HG02852 (cell line): ENCODE measurements around the gene TSTD1.
"Not testable (repeated sequence)": the region's sequence is repeated elsewhere in the genome, so short reads cannot be mapped to it uniquely, and the experiment has no call there.

Experiments
- ATAC-seq: cut with Tn5 transposase; IDR thresholded peaks from one replicate; pipeline ENCODE4 v1.9.1; 2021; ENCODE audit warnings: mild to moderate bottlenecking, moderate library complexity; ENCODE audit not compliant: unreplicated experiment

The TSTD1 gene

DNA sequence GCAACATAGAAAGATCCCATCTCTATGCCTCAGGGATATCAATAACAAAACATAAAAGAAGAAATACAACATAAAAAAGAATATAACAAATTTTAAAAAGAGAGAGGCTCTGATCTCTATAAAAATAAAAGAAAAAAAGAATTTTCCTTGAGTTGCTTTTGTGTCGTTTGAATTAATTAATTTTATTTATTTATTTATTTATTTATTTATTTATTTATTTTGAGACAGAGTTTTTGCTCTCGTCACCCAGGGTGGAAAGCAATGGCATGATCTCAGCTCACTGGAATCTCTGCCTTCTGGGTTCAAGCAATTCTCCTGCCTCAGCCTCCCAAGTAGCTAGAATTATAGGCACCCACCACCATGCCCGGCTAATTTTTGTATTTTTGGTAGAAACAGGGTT lies 26.3 kb downstream of the TSTD1 start:
- no peak for ATAC-seq

- ATAC-seq: no peak
Observed at GRCh38 chr1:161009602-161010211, 29.1 kb downstream of the TSTD1 start.

DNA sequence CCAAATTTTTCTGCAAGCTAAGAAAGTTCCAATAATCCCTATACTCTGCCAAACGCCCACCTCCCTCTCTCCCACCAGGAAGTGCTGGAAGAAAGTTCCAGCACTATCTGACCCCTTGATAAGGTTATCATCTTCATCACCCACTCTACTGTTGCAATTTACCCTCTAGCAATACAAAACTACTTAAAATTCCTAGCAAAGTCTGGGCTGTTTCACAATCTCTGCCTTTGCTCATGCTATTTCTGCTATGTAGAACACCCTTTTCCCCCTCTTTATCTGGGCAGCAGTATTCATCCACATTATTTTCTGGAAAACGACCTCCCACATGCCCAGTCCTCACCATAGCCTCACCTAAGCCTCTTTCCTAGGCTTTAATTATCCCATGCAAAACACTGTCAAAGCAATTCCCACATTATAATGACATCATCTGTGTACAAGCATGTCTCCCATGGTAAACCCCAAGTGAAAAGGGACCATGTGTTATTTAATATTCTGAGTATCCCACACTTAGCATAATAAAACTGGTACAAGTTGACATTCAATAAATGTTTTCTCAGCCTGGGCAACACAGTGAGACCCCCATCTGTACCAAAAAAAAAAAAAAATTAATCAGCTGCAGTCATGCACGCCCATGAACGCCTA lies 29.8 kb downstream of the TSTD1 start:
- ATAC-seq: no peak

DNA sequence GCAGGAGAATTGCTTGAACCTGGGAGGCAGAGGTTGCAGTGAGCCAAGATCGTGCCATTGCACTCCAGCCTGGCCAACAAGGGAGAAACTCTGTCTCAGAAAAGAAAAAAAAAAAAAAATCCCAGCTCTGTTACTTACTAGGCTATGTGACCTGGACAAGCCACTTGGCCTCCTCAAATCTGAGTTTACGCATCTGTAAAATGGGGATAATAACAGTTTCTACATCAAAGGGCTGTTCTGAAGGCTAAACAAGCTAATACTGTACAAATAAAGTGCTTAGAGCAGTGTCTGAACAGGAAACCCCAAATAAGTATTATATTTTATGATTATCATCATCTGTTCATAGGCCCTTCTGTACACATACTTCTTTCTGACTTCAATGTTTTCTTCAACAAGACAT lies 31.4 kb downstream of the TSTD1 start:
- no peak for ATAC-seq

DNA sequence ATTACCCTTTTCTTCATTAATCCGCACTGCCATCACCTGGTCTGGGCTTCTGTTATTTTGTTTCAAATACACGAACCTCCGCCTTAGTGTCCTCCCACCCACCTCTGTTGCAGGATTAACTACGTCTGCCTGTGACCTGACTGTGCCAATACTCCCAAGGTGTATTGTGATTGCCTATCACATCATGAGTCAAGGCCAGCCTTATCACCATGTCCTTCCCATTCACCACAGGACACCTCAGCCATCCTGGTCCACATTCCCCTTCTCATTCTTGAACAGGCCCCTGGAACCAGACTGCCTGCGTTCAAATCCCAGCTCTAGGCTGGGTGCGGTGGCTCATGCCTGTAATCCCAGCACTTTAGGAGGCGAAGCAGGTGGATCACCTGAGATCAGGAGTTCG lies 32.2 kb downstream of the TSTD1 start:
- no peak for ATAC-seq

DNA sequence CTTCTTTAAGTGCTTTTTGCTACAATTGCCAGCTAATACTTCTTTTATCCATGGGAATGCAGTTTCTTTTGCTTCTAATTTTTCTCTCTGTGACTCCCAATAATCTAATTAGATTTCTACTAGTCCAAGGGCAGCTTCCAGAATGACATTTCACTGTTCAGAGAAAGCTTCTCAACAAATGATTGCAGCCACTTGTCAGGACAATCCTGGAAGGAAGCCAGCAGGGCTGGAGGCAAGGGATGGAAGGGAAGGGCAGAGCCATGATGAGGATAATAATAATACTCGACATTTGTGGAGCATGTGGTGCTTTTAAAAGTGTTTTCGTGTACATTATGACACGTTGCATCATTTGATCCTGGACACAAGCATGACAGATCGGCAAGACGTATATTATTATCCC lies 37.2 kb downstream of the TSTD1 start:
- no peak for ATAC-seq

DNA sequence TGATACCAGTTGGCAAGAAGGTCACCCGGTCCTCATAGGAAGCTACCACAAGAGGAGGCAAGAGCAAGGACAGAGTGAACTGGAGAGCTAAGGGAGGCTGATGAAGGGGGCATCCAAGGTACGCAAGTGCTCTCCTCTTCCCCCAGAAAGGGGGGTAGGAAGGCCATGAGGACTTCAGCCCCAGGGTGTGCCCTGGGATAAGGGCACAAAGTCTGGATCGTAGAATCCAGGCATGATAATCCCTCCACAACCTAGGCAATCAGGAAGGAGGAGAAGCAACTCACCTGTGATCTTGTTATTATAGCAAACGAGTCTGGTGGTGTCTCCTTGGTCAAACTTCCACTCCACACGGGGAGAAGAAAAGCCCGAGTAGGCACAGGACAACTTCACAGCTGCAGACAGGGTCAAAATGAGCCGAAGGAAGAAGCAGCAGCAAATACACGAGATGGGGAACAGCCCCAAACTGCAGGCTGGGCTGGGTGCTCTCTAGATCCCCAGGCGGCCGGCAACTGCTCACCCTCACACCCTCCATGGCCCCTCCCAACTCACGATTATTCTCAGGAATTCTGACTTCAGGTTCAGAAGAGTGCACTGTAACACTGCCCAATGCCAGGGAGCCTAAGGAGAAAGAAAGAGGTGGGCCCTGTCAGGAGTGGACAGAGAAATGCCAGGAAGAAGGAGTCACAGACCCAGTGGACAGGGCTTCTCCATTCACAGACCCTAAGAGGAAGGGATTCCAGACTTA lies 37.9 kb downstream of the TSTD1 start:
- ATAC-seq: no peak

DNA sequence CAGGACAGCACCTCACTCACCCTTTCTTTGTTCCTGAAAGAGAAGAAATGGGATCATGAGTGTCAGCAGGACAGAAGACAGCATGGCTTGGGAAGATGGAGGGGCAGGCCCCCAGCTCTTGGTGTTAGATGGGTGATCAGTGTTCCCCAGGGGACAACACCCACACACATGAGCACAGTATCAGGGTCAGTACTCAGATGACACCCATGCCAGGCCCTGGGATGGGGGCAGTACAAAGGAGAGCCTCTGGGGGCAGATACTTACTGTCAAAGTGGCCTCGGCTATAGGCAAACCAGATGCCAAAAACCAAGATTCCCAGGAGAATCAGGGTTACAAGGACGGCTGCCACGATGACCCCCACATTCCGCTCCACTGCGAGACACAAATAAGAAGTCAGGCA lies 39.4 kb downstream of the TSTD1 start:
- no peak for ATAC-seq

DNA sequence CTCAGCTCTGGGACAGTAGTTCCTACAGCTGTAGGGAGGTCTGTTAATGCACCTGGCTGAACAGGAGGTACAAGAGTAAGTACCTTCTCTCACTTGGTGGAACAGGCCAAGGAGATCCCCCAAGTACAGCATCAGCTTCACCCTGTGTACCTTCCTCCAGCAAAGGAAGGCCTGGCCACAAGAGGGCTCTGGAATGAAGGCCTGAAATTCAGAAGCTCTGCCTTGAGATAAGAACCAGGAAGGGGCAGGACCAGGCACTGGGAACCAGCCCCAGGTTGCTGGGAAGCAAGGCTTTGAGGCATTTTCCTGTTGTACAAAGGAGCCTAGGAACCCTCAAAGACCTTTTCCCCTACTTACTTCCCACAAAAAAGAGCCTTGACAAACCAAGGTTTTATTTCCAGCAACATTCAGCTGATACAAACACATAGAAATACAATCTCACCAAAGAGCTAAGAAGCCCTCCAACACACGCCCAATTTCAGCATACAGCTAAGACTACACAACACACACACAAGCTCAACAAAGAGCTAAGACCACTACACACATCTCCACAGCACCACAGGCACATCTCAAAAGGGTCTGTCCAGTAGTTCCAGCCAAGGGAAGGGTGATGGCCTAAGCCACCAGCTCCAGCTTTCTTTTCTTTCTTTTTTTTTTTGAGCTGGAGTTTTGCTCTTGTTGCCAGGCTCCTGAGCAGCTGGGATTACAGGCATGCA lies 41.3 kb downstream of the TSTD1 start:
- ATAC-seq: no peak

DNA sequence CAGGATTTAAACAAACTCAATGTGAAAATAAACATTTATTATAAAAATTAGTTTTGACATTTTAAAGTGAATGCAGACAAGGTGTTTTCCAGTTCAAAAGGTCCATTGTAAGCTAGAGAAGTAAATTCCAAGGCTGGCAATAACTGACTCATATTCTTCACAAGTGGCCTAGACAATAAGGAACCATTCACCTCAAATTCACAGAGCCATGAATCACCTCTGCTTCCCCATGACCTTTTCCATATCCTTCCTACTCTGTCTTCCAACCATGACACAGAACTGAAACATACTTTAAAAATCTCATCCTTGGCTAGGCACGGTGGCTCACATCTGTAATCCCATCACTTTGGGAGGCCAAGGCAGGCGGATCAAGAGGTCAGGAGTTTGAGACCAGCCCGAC lies 42.6 kb downstream of the TSTD1 start:
- no peak for ATAC-seq

- ATAC-seq: no peak
Observed at GRCh38 chr1:160993544-160994193, 45.1 kb downstream of the TSTD1 start.

DNA sequence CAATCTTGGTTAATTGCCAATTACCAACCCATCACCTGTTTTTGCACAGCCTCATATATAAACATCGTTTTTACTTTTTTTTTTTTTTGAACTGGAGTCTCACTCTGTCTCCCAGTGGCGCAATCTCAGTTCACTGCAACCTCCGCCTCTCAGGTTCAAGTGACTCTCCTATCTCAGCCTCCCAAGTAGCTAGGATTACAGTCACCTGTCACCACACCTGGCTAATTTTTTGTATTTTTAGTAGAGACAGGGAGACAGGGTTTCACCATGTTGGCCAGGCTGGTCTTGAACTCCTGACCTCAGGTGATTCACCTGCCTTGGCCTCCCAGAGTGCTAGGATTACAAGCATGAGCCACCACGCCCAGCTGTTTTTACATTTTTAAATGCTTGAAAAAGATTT lies 46.7 kb downstream of the TSTD1 start:
- not testable (repeated sequence) for ATAC-seq
